Peyer's patch (tissue), 4 donors: Measurements from ENCODE around the gene DOCK1. TPM values are rescaled to one million over a fixed set of nuclear protein-coding genes. Genes with fewer than 3 reads are reported as not detected.

Source experiments
- DNase-seq, 3 donors: peaks; one replicate each; pipeline ENCODE4 v3.0.0-alpha.2; 2017 to 2019
- H3K27ac ChIP-seq, 4 donors: fragments of 200-600 bp; sonication (generic); one replicate each; pipeline ENCODE4 v1.5.1; 2016 to 2019
- H3K27me3 ChIP-seq, 2 donors: fragments of 200-600 bp; sonication (generic); one replicate each; pipeline ENCODE4 v1.5.1; 2019
- H3K36me3 ChIP-seq, 3 donors: fragments of 200-600 bp; sonication (generic); one replicate each; pipeline ENCODE4 v1.5.1; 2016 to 2019
- H3K4me1 ChIP-seq, 4 donors: fragments of 200-600 bp; sonication (generic); one replicate each; pipeline ENCODE4 v1.5.1; 2016 to 2019
- H3K4me3 ChIP-seq, 4 donors: fragments of 200-600 bp; sonication (generic); 1 replicate in 3 of 4; 2 replicates in 1 of 4; pipeline ENCODE4 v1.5.1; 2016 to 2019; ENCODE audit warnings: mild to moderate bottlenecking in 1 of 4
- H3K9me3 ChIP-seq, 4 donors: fragments of 200-600 bp; sonication (generic); one replicate each; pipeline ENCODE4 v1.5.1; 2016 to 2019; ENCODE audit warnings: mild to moderate bottlenecking in 1 of 4
- POLR2A ChIP-seq, 2 donors: fragments of 450-650 bp; IDR thresholded peaks; one replicate each; pipeline ENCODE4 v1.5.1; 2017; ENCODE audit warnings: antibody characterized with exemption in 2 of 2, mild to moderate bottlenecking in 2 of 2, moderate library complexity in 2 of 2
- total RNA-seq, 4 donors: library from RNA; depleted of rRNA; stranded (reverse); fragments of >200 nt; gene quantifications; one replicate each; pipeline ENCODE4 v1.1.0, GENCODE V29; 2016
- TF ChIP-seq, protein P1 (sequence below), 6 experiments: fragments of 450-650 bp in 4 of 6; fragments of 200-600 bp in 2 of 6; sonication (generic) in 1 of 6; IDR thresholded peaks; one replicate each; pipeline ENCODE4 v1.5.1; 2017 to 2019; ENCODE audit warnings: antibody characterized with exemption in 6 of 6, mild to moderate bottlenecking in 3 of 6, moderate library complexity in 1 of 6

DOCK1 gene
- total RNA-seq, 4 donors from 2014 or later: 42.0 to 117 (median 92.2) TPM

- H3K36me3 ChIP-seq: no peaks in the 10 kb centered on the region
- no peak for DNase-seq
- TF ChIP-seq, protein P1, sequence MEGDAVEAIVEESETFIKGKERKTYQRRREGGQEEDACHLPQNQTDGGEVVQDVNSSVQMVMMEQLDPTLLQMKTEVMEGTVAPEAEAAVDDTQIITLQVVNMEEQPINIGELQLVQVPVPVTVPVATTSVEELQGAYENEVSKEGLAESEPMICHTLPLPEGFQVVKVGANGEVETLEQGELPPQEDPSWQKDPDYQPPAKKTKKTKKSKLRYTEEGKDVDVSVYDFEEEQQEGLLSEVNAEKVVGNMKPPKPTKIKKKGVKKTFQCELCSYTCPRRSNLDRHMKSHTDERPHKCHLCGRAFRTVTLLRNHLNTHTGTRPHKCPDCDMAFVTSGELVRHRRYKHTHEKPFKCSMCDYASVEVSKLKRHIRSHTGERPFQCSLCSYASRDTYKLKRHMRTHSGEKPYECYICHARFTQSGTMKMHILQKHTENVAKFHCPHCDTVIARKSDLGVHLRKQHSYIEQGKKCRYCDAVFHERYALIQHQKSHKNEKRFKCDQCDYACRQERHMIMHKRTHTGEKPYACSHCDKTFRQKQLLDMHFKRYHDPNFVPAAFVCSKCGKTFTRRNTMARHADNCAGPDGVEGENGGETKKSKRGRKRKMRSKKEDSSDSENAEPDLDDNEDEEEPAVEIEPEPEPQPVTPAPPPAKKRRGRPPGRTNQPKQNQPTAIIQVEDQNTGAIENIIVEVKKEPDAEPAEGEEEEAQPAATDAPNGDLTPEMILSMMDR (IDR thresholded peaks at IDR 0.05): no peak
- TF ChIP-seq POLR2A (IDR thresholded peaks at IDR 0.05): no peak
Measured at GRCh38 chr10:127182161-127182560, 276.9 kb downstream of the DOCK1 start.

DNA sequence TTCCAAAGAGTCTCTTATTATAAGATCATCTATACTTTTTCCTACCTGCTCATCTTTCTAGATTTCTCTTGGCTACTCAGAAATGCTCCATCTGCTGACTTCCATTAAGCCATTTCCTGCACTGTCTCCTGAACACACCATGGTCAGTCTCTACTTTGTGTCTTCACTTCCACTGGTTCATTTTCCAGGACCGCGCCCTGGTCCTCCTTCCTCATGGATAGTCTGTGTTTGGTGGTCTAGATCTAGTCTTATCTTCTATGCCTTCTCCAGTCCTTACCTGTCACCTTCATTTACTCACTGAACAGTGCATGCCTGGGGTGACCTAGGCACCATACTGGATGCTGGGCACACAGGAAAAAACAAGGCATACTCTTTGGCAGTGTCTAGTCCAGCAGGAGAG is 279.4 kb downstream of the DOCK1 start:
- Histone ChIP-seq H3K27ac (no peak overlapping the region), H3K9me3 (no peaks in the 10 kb centered on the region), H3K4me3 (no peak overlapping the region), H3K4me1 (no peaks in the 10 kb centered on the region), H3K36me3 (no peaks in the 10 kb centered on the region), H3K27me3 (no peaks in the 10 kb centered on the region)
- TF ChIP-seq POLR2A (IDR thresholded peaks at IDR 0.05): no peak
- TF ChIP-seq, protein P1 (IDR thresholded peaks at IDR 0.05): no peak
- DNase-seq: no peak

More at GRCh38 chr10:127182161-127182560, 276.9 kb downstream of the DOCK1 start:
- no peaks in the 10 kb centered on the region for H3K9me3 ChIP-seq
- H3K27ac ChIP-seq: no peak overlapping the region
- H3K4me3 ChIP-seq: no peak overlapping the region
- no peaks in the 10 kb centered on the region for H3K27me3 ChIP-seq
- H3K4me1 ChIP-seq: no peaks in the 10 kb centered on the region

GRCh38 chr10:127186813-127187212 is 281.6 kb downstream of the DOCK1 start:
- H3K27me3 ChIP-seq: no peaks in the 10 kb centered on the region
- no peak for TF ChIP-seq POLR2A (IDR thresholded peaks at IDR 0.05)
- TF ChIP-seq, protein P1 (IDR thresholded peaks at IDR 0.05): no peak
- DNase-seq: no peak
- H3K36me3 ChIP-seq: no peaks in the 10 kb centered on the region
- H3K4me1 ChIP-seq: no peaks in the 10 kb centered on the region
- no peak overlapping the region for H3K4me3 ChIP-seq
- H3K27ac ChIP-seq: no peak overlapping the region
- H3K9me3 ChIP-seq: no peaks in the 10 kb centered on the region

DNA sequence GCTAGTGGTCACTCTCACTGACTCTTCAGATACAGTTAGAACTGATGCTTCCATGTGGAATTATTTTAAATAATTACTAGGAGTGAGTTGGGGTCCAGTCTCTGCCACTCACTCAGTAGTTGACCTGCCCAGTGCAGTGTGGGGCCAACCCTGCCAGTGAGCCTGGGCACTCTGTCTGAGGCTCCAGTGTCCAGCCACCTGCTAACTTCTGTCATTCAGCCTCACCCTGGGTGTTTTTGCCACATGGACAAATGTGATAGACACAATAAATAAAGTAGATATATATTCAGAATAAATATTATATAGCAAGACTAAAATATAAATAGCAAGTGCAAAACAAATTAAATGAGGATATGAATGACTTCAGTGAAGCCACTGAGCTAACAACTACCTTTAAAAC is 284.0 kb downstream of the DOCK1 start:
- no peak for DNase-seq
- H3K4me1 ChIP-seq: no peaks in the 10 kb centered on the region
- TF ChIP-seq, protein P1 (IDR thresholded peaks at IDR 0.05): no peak
- TF ChIP-seq POLR2A (IDR thresholded peaks at IDR 0.05): no peak
- H3K27me3 ChIP-seq: no peaks in the 10 kb centered on the region
- H3K4me3 ChIP-seq: no peak overlapping the region
- H3K27ac ChIP-seq: no peak overlapping the region
- H3K9me3 ChIP-seq: no peaks in the 10 kb centered on the region
- no peaks in the 10 kb centered on the region for H3K36me3 ChIP-seq

DNA sequence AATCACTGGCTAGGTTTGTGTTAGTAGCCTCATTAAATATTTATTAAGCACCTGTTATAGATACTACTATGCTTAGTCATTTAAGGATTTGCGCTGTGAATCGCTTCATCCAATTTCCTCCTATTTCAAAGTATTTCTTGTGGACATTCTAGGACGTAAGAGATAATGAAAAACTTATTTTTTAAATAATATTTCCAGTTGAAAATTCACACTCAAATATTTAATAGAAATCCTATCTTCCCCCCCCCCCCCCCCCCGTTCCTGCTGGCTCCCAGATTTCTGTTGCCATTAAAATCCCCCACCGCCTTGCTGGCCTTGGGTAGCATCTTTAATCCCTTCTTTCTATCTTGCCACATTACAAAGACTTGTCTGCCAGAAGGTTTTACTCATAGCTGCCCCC is 285.2 kb downstream of the DOCK1 start:
- no peak for DNase-seq
- Histone ChIP-seq H3K27me3 (no peaks in the 10 kb centered on the region), H3K4me3 (no peak overlapping the region), H3K4me1 (peaks cover 0 to 12% (median 0%) of the 10 kb centered on the region in 4 donors), H3K36me3 (no peaks in the 10 kb centered on the region), H3K9me3 (no peaks in the 10 kb centered on the region), H3K27ac (no peak overlapping the region)
- TF ChIP-seq, protein P1 (IDR thresholded peaks at IDR 0.05): no peak
- TF ChIP-seq POLR2A (IDR thresholded peaks at IDR 0.05): no peak

DNA sequence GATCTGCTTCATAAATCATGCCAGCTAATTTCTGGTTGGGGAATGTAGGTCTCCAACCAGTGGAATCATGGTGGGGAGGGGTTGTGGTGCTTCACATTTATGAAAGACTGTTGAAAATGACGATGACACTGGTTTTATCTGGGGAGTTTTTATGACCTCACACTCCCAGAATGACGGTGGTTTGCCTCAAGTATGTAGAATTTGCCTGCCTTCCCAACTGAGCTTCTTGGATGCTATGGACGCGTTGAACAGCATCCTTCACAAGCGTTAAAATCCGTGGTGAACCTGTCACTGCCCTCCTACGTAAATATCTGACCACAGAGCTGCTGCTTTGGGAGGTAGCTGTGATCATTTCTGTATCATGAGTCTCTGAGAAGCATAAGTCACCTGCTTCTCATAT is 287.9 kb downstream of the DOCK1 start:
- Histone ChIP-seq H3K9me3 (no peaks in the 10 kb centered on the region), H3K4me1 (peaks cover 0 to 22% (median 0%) of the 10 kb centered on the region in 4 donors), H3K27ac (no peak overlapping the region), H3K4me3 (no peak overlapping the region), H3K27me3 (no peaks in the 10 kb centered on the region), H3K36me3 (no peaks in the 10 kb centered on the region)
- TF ChIP-seq POLR2A (IDR thresholded peaks at IDR 0.05): no peak
- TF ChIP-seq, protein P1 (IDR thresholded peaks at IDR 0.05): no peak
- DNase-seq: no peak
